Lower leg skin (tissue), 3 donors: Measurements from ENCODE around the gene KRT79.

Experiments used
- CTCF ChIP-seq, 3 donors: fragments of 450-650 bp; IDR thresholded peaks; one replicate each; pipeline ENCODE4 v1.5.1; 2016; ENCODE audit warnings: antibody characterized with exemption in 3 of 3, mild to moderate bottlenecking in 3 of 3, moderate library complexity in 2 of 3
- POLR2A ChIP-seq, 2 donors: fragments of 450-650 bp; IDR thresholded peaks; one replicate each; pipeline ENCODE4 v1.6.1; 2016 to 2017; ENCODE audit warnings: antibody characterized with exemption in 2 of 2, mild to moderate bottlenecking in 1 of 2, moderate library complexity in 1 of 2

GRCh38 chr12:52827499-52828090, 6.5 kb downstream of the KRT79 start:
- TF ChIP-seq CTCF (IDR thresholded peaks at IDR 0.05) (no peak), POLR2A (IDR thresholded peaks at IDR 0.05) (no peak)
